ENCODE results near the gene EEF1AKMT4.

DNA sequence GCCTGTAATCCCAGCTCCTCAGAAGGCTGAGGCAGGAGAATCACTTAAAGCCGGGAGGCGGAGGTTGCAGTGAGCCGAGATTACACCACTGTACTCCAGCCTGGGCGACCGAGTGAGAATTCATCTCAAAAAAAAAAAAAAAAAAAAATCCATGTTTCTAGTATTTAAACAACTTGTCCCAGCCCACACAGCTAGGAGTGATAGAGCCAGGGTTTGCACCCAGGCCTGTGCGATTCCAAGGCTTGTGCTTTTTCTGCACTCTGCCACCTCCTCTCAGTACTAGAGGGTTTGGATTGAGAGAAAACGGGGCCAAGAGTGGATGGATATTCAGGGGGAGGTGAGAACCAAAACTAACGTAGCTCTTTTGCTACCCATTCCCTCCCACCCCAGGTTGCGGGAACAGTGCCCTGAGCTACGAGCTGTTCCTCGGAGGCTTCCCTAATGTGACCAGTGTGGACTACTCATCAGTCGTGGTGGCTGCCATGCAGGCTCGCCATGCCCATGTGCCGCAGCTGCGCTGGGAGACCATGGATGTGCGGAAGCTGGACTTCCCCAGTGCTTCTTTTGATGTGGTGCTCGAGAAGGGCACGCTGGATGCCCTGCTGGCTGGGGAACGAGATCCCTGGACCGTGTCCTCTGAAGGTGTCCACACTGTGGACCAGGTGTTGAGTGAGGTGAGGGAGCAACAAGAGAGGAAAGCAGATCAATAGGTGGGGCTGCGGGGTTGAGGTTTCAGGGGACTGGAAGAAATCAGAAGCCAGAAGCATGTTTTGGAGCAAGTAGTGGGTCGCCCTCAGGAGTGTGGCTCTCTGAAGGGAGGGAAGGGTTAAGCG lies 7.8 kb downstream of the EEF1AKMT4 start:
- TF ChIP-seq, protein P1, sequence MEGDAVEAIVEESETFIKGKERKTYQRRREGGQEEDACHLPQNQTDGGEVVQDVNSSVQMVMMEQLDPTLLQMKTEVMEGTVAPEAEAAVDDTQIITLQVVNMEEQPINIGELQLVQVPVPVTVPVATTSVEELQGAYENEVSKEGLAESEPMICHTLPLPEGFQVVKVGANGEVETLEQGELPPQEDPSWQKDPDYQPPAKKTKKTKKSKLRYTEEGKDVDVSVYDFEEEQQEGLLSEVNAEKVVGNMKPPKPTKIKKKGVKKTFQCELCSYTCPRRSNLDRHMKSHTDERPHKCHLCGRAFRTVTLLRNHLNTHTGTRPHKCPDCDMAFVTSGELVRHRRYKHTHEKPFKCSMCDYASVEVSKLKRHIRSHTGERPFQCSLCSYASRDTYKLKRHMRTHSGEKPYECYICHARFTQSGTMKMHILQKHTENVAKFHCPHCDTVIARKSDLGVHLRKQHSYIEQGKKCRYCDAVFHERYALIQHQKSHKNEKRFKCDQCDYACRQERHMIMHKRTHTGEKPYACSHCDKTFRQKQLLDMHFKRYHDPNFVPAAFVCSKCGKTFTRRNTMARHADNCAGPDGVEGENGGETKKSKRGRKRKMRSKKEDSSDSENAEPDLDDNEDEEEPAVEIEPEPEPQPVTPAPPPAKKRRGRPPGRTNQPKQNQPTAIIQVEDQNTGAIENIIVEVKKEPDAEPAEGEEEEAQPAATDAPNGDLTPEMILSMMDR (IDR thresholded peaks at IDR 0.05; ENCODE audit: insufficient read depth, low read depth, low read length) = no peak
- no peak for TF ChIP-seq EZH2 (IDR thresholded peaks at IDR 0.05; ENCODE audit: insufficient read depth, low read length)

Data from astrocyte (in vitro differentiated cells and primary cell).